B cell (primary cell): ENCODE measurements around the gene SYNGR3. TPM values are rescaled to one million over a fixed set of nuclear protein-coding genes. Genes with fewer than 3 reads are reported as not detected.

Source experiments
- ATAC-seq: fragments of 200-7000 bp; cut with Tn5 transposase; one replicate; pipeline ENCODE4 v1.10.0; 2021; ENCODE audit warnings: low read depth, mild to moderate bottlenecking, moderate number of reproducible peaks, moderate library complexity
- CTCF ChIA-PET: fragments of 350-600 bp; sonication (Branson Sonifier 250); formaldehyde crosslinking; loops from one replicate; lab custom pipeline; 2021; ENCODE audit warnings: antibody characterized with exemption, inconsistent platforms; lab: Charles Lee
- POLR2A ChIA-PET: fragments of 350-600 bp; sonication (Branson Sonifier 250); formaldehyde crosslinking; loops from one replicate; lab custom pipeline; 2021; ENCODE audit warnings: antibody characterized with exemption; lab: Charles Lee
- DNase-seq: peaks from one replicate; pipeline ENCODE4 v3.0.0; 2013
- H2AFZ ChIP-seq: 2 replicates; pipeline ENCODE4 v1.6.1; 2012; ENCODE audit warnings: mild to moderate bottlenecking, low read depth, low read length; ENCODE audit not compliant: insufficient read depth, poor library complexity, severe bottlenecking
- H3K27ac ChIP-seq, 2 donors: 1 replicate in 1 of 2; 2 replicates in 1 of 2; pipeline ENCODE4 v1.5.1; 2012 to 2013; ENCODE audit warnings: low read length in 2 of 2, mild to moderate bottlenecking in 2 of 2, moderate library complexity in 1 of 2
- H3K27me3 ChIP-seq, 4 experiments: fragments of 200-600 bp in 1 of 4; sonication (generic) in 1 of 4; replicated peaks in 1 of 4; 1 replicate in 2 of 4; 2 replicates in 2 of 4; pipeline versions ENCODE4 v1.6.1 to v1.7.0; 2013 to 2016; ENCODE audit warnings: low read length in 3 of 4, mild to moderate bottlenecking in 2 of 4, mixed read lengths in 1 of 4, moderate library complexity in 1 of 4; ENCODE audit not compliant: insufficient read depth in 4 of 4, control insufficient read depth in 3 of 4; ENCODE audit errors: control extremely low read depth in 1 of 4
- H3K36me3 ChIP-seq, 2 experiments: replicated peaks in 1 of 2; 1 replicate in 1 of 2; 2 replicates in 1 of 2; pipeline versions ENCODE4 v1.6.1 to v1.7.1; 2013; ENCODE audit warnings: low read length in 1 of 2; ENCODE audit not compliant: insufficient read depth in 2 of 2, control insufficient read depth in 1 of 2; ENCODE audit errors: control extremely low read depth in 1 of 2, extremely low read depth in 1 of 2
- H3K4me1 ChIP-seq, 2 donors: fragments of 200-600 bp in 1 of 2; sonication (generic) in 1 of 2; 1 replicate in 1 of 2; 2 replicates in 1 of 2; pipeline versions ENCODE4 v1.5.1 to v1.6.1; 2013 to 2017; ENCODE audit warnings: low read length in 2 of 2; ENCODE audit not compliant: control insufficient read depth in 2 of 2, insufficient read depth in 2 of 2
- H3K4me2 ChIP-seq: replicated peaks from 2 replicates; pipeline ENCODE3; 2012; ENCODE audit warnings: mild to moderate bottlenecking, low read depth, low read length; ENCODE audit not compliant: poor library complexity, severe bottlenecking
- H3K4me3 ChIP-seq, 5 experiments: fragments of 200-600 bp in 1 of 5; sonication (generic) in 1 of 5; 1 replicate in 3 of 5; 2 replicates in 2 of 5; pipeline versions ENCODE4 v1.5.1 to v1.7.0; 2011 to 2016; ENCODE audit warnings: low read length in 4 of 5, mild to moderate bottlenecking in 4 of 5, low read depth in 2 of 5, control low read depth in 1 of 5, moderate library complexity in 1 of 5; ENCODE audit not compliant: insufficient read depth in 1 of 5; ENCODE audit errors: control extremely low read depth in 1 of 5, extremely low read depth in 1 of 5
- H3K79me2 ChIP-seq: fragments of 200-600 bp; sonication (generic); one replicate; pipeline ENCODE4 v1.6.0; 2016; ENCODE audit warnings: low read length; ENCODE audit not compliant: control insufficient read depth, insufficient read depth
- H3K9ac ChIP-seq: fragments of 200-600 bp; sonication (generic); 2 replicates; pipeline ENCODE4 v1.6.1; 2017; ENCODE audit warnings: mild to moderate bottlenecking, low read length, moderate library complexity
- H3K9me3 ChIP-seq, 3 donors: one replicate each; pipeline versions ENCODE4 v1.6.1 to v1.7.1; 2013; ENCODE audit warnings: low read length in 2 of 3; ENCODE audit not compliant: control insufficient read depth in 2 of 3, insufficient read depth in 1 of 3; ENCODE audit errors: control extremely low read depth in 1 of 3
- H4K20me1 ChIP-seq: 2 replicates; pipeline ENCODE4 v1.6.0; 2012; ENCODE audit warnings: mild to moderate bottlenecking, low read length; ENCODE audit not compliant: insufficient read depth, control insufficient read depth, poor library complexity, severe bottlenecking
- H3K27ac Mint-ChIP-seq: one replicate; pipeline ENCODE4 v1.8.0; 2021; ENCODE audit warnings: mixed read lengths
- H3K27me3 Mint-ChIP-seq: one replicate; pipeline ENCODE4 v1.8.0; 2021; ENCODE audit warnings: mixed read lengths
- H3K4me1 Mint-ChIP-seq: one replicate; pipeline ENCODE4 v1.8.0; 2021; ENCODE audit warnings: mixed read lengths
- H3K4me3 Mint-ChIP-seq: one replicate; pipeline ENCODE4 v1.8.0; 2021; ENCODE audit warnings: mixed read lengths
- H3K9me3 Mint-ChIP-seq: one replicate; pipeline ENCODE4 v1.8.0; 2022; ENCODE audit warnings: mixed read lengths; ENCODE audit not compliant: insufficient read depth
- CTCF ChIP-seq: fragments of 200-600 bp; IDR thresholded peaks from one replicate; pipeline ENCODE4 v1.8.0; 2022; ENCODE audit warnings: antibody characterized with exemption, mild to moderate bottlenecking
- EZH2 ChIP-seq: IDR thresholded peaks from 2 replicates; pipeline ENCODE4 v1.6.1; 2012; ENCODE audit warnings: borderline replicate concordance, low read depth, mild to moderate bottlenecking, moderate library complexity, low read length; ENCODE audit not compliant: insufficient read depth, poor library complexity, severe bottlenecking
- WGBS: methylation state at CpG from one replicate; pipeline ENCODE4 v1.1.5; 2013; ENCODE audit warnings: missing lambda C conversion rate; ENCODE audit not compliant: insufficient coverage; 5-methylcytosine and 5-hydroxymethylcytosine counted together
- intact Hi-C: fragments of 100-400 bp; cut with micrococcal nuclease; formaldehyde crosslinking; loops from one replicate; pipeline ENCODE4 v1.10.0; 2022
- polyA plus RNA-seq: library from polyadenylated mRNA; depleted of rRNA; stranded (reverse); fragments of >200 nt; gene quantifications from 2 replicates; pipeline ENCODE4 v1.2.3, GENCODE V29; 2012
- total RNA-seq, 2 donors: library from RNA; stranded (reverse); fragments of 120-200 nt in 1 of 2; gene quantifications; 1 replicate in 1 of 2; 2 replicates in 1 of 2; pipeline versions ENCODE4 v1.2.3 to v1.2.4, GENCODE V29; 2013 to 2022

SYNGR3 gene
- total and polyA plus RNA-seq, 2 donors (not counting 1 experiment from before 2014, with no cell fraction given): 19.5 to 19.8 TPM

- DNase-seq: no peak
- H3K27me3 Mint-ChIP-seq: no peaks in the 10 kb centered on the region
- intact Hi-C loops: loop anchor here (10.0 kb wide), 1 partner anchor 54 kb away; the partner anchor contains the start of gene MSRB1
- Histone ChIP-seq H3K4me3 (no peak overlapping the region), H3K79me2 (peaks cover 19% of the 10 kb centered on the region), H3K36me3 (peaks cover 0 to 49% of the 10 kb centered on the region in 2 experiments), H4K20me1 (peaks cover 37% of the 10 kb centered on the region), H3K4me2 (no peak overlapping the region), H3K27ac (no peak overlapping the region), H2AFZ (no peak overlapping the region), H3K9me3 (no peaks in the 10 kb centered on the region), H3K27me3 (no peaks in the 10 kb centered on the region), H3K4me1 (peaks cover 3 to 6% of the 10 kb centered on the region in 2 donors), H3K9ac (no peak overlapping the region)
- ATAC-seq: no peak
- H3K4me3 Mint-ChIP-seq: no peak overlapping the region
- WGBS: 94% methylated on average over 39 of the region's 39 CpGs
- ChIA-PET POLR2A (interaction anchor here (0.5 kb wide), 2 partner anchors 58 to 157 kb away, joined by 3 to 4 read pairs; no protein-coding TSS in a partner anchor), CTCF (no interaction called here)
- H3K27ac Mint-ChIP-seq: no peak overlapping the region
- TF ChIP-seq EZH2 (no peak), CTCF (no peak)
- peaks cover 4% of the 10 kb centered on the region for H3K4me1 Mint-ChIP-seq
- H3K9me3 Mint-ChIP-seq: no peaks in the 10 kb centered on the region
Observed at GRCh38 chr16:1998852-1999801, 9.4 kb downstream of the SYNGR3 start.
